Left cardiac atrium (tissue), 4 donors: Measurements from ENCODE around the gene LARP7. TPM values are rescaled to one million over a fixed set of nuclear protein-coding genes. Genes with fewer than 3 reads are reported as not detected.
"Not testable (repeated sequence)": the region's sequence is repeated elsewhere in the genome, so short reads cannot be mapped to it uniquely, and the experiment has no call there.

Source experiments
- ATAC-seq, 2 donors: fragments of 200-7000 bp; cut with Tn5 transposase; one replicate each; pipeline ENCODE4 v1.9.1; 2020; ENCODE audit warnings: mild to moderate bottlenecking in 2 of 2, moderate library complexity in 2 of 2
- DNase-seq: peaks from one replicate; pipeline ENCODE4 v3.0.0-alpha.2; 2020
- intact Hi-C, 2 donors: fragments of 100-400 bp; cut with DNase I; formaldehyde crosslinking; loops; one replicate each; pipeline versions ENCODE4 v1.14.1 to v1.15.1; 2022 to 2023
- total RNA-seq, 2 donors: library from RNA; stranded (reverse); fragmentation: NEBNext Ultra II Directional; extraction: Animal tissue kit (Norgen Biotek cat#: 25700); gene quantifications; one replicate each; pipeline ENCODE4 v1.2.1, GENCODE V29; 2021
- donor health status: DM: no; HTN: yes; CAD: no.
- donor health status: DM: no; HTN: yes; CAD: no; lungs with severe emphysema.
- donor health status: DM: yes; HTN: yes; CAD: no.
- donor health status: Dilated cardiomyopathy.

LARP7 gene
- total RNA-seq, 2 donors from 2014 or later, result 43.9 to 44.9 TPM

- ATAC-seq, result no peak
- DNase-seq, result no peak
- intact Hi-C loops, result no loop called here
These were observed 10.8 kb downstream of the LARP7 start for GRCh38 chr4:112647785-112648184.

- intact Hi-C loops, result no loop called here
- ATAC-seq (no peak), DNase-seq (no peak)
These were observed 11.5 kb downstream of the LARP7 start for GRCh38 chr4:112648263-112649054.

GRCh38 chr4:112649055-112649408, 12.1 kb downstream of the LARP7 start:
- intact Hi-C loops, result no loop called here
- ATAC-seq (no peak), DNase-seq (no peak)

- DNase-seq (no peak), ATAC-seq (no peak)
- intact Hi-C loops, result no loop called here
These were observed 13.4 kb downstream of the LARP7 start for GRCh38 chr4:112650332-112650731.

GRCh38 chr4:112651641-112652040, 14.7 kb downstream of the LARP7 start:
- ATAC-seq, result no peak
- intact Hi-C loops, result no loop called here

GRCh38 chr4:112652216-112652615, 15.3 kb downstream of the LARP7 start:
- no peak for DNase-seq
- intact Hi-C loops, result no loop called here
- no peak for ATAC-seq

More at GRCh38 chr4:112651641-112652040, 14.7 kb downstream of the LARP7 start:
- DNase-seq, result no peak

GRCh38 chr4:112655270-112655669, 18.3 kb downstream of the LARP7 start:
- ATAC-seq (no peak), DNase-seq (no peak)
- intact Hi-C loops, result no loop called here

- ATAC-seq, DNase-seq, intact Hi-C loops: not testable (repeated sequence)
These were observed 19.2 kb downstream of the LARP7 start for GRCh38 chr4:112656115-112656514.

GRCh38 chr4:112664611-112665010, 27.7 kb downstream of the LARP7 start:
- intact Hi-C loops, result no loop called here
- DNase-seq, result no peak
- no peak for ATAC-seq

GRCh38 chr4:112668131-112668530, 31.2 kb downstream of the LARP7 start:
- no peak for ATAC-seq
- DNase-seq, result no peak
- intact Hi-C loops, result no loop called here

GRCh38 chr4:112673076-112673475, 36.1 kb downstream of the LARP7 start:
- DNase-seq (no peak), ATAC-seq (no peak)
- intact Hi-C loops, result loop anchor here in 1 of 2 donors (5.0 kb wide), 1 partner anchor 34 kb away; no protein-coding TSS in a partner anchor

- intact Hi-C loops, result loop anchor here in 1 of 2 donors (5.0 kb wide), 1 partner anchor 34 kb away; no protein-coding TSS in a partner anchor
- ATAC-seq (no peak), DNase-seq (no peak)
These were observed 36.7 kb downstream of the LARP7 start for GRCh38 chr4:112673686-112674085.

- DNase-seq (no peak), ATAC-seq (no peak)
- intact Hi-C loops, result loop anchor here in 1 of 2 donors (5.0 kb wide), 1 partner anchor 33 kb away; no protein-coding TSS in a partner anchor
These were observed 37.4 kb downstream of the LARP7 start for GRCh38 chr4:112674376-112674775.

GRCh38 chr4:112677519-112678091, 40.7 kb downstream of the LARP7 start:
- ATAC-seq, result no peak
- intact Hi-C loops, result no loop called here
- DNase-seq, result no peak

- intact Hi-C loops, result no loop called here
- ATAC-seq (no peak), DNase-seq (no peak)
These were observed 44.1 kb downstream of the LARP7 start for GRCh38 chr4:112680996-112681395.

GRCh38 chr4:112693507-112693906, 56.6 kb downstream of the LARP7 start:
- ATAC-seq (no peak), DNase-seq (no peak)
- intact Hi-C loops, result no loop called here

- ATAC-seq (no peak), DNase-seq (no peak)
- intact Hi-C loops, result no loop called here
These were observed 63.7 kb downstream of the LARP7 start for GRCh38 chr4:112700679-112701078.

- intact Hi-C loops, result no loop called here
- ATAC-seq (no peak), DNase-seq (no peak)
These were observed 65.9 kb downstream of the LARP7 start for GRCh38 chr4:112702892-112703291.

GRCh38 chr4:112704322-112704721, 67.4 kb downstream of the LARP7 start:
- intact Hi-C loops, result no loop called here
- ATAC-seq, result no peak
- no peak for DNase-seq

GRCh38 chr4:112704991-112705845, 68.3 kb downstream of the LARP7 start:
- intact Hi-C loops, result loop anchor here in 1 of 2 donors (5.0 kb wide), 1 partner anchor 33 kb away; no protein-coding TSS in a partner anchor
- DNase-seq (peak; percentile 67), ATAC-seq (peak; percentile 85 to 90)
